Endothelial cell of umbilical vein (primary cell): ENCODE results near the gene TNFRSF12A.

Experiments used
- POLR2A ChIP-seq: IDR thresholded peaks from 2 replicates; pipeline ENCODE4 v1.6.1; 2012; ENCODE audit warnings: low read depth, mild to moderate bottlenecking, control low read depth, low read length
- POLR2AphosphoS5 ChIP-seq: IDR thresholded peaks from 2 replicates; pipeline ENCODE4 v1.6.1; 2012; ENCODE audit warnings: low read depth, mild to moderate bottlenecking, control low read depth, low read length, moderate library complexity; ENCODE audit not compliant: insufficient read depth
- TF ChIP-seq, protein P1 (sequence below), 2 donors: IDR thresholded peaks; 1 replicate in 1 of 2; 2 replicates in 1 of 2; pipeline ENCODE4 v1.5.1; 2011; ENCODE audit warnings: low read length in 2 of 2, mild to moderate bottlenecking in 2 of 2, moderate library complexity in 2 of 2, control low read depth in 1 of 2, inconsistent platforms in 1 of 2, low read depth in 1 of 2; ENCODE audit not compliant: insufficient read depth in 1 of 2; ENCODE audit errors: extremely low read depth in 1 of 2

DNA sequence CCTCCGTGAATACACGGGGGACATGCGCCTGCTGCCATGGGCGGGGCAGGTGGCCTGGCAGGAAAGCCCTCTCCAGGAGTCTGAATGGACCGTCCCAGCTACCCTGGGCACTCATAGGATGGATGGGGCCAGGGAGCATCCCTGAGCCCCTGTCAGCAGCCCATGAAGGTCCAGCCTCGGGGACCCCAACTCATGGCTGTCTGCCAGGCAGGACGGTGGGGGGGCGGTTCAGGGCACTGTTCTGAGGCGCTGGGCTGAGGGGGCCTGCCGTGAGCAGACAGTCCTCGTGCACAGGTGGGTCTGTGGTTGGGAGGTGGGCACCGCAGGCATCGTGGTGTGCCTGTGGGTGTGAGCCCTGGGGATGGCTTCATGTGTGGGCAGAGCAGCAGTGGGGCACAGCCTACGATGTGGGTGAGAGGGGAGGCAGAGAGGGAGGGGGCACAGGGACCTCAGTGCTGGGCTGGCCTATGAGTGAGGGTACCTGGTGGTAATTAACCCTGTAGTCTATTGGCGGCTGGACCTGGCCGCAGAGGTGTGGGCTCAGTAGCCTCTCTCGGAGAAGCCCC lies 33.5 kb upstream of the TNFRSF12A start:
- TF ChIP-seq POLR2A (no peak), POLR2AphosphoS5 (no peak)
- TF ChIP-seq, protein P1, sequence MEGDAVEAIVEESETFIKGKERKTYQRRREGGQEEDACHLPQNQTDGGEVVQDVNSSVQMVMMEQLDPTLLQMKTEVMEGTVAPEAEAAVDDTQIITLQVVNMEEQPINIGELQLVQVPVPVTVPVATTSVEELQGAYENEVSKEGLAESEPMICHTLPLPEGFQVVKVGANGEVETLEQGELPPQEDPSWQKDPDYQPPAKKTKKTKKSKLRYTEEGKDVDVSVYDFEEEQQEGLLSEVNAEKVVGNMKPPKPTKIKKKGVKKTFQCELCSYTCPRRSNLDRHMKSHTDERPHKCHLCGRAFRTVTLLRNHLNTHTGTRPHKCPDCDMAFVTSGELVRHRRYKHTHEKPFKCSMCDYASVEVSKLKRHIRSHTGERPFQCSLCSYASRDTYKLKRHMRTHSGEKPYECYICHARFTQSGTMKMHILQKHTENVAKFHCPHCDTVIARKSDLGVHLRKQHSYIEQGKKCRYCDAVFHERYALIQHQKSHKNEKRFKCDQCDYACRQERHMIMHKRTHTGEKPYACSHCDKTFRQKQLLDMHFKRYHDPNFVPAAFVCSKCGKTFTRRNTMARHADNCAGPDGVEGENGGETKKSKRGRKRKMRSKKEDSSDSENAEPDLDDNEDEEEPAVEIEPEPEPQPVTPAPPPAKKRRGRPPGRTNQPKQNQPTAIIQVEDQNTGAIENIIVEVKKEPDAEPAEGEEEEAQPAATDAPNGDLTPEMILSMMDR (IDR thresholded peaks at IDR 0.05; ENCODE audit: extremely low read depth in 1 of 2, insufficient read depth in 1 of 2, low read depth in 1 of 2, low read length in 2 of 2), result no peak
